Measurements from ENCODE around the gene FAM162A.

Gene FAM162A

GRCh38 chr3:122421836-122422235 lies 37.9 kb downstream of the FAM162A start:
- H4K20me1 ChIP-seq (ENCODE audit: insufficient read depth, low read length) = no peaks in the 10 kb centered on the region
- no peak overlapping the region for H3K27ac ChIP-seq (ENCODE audit: low read depth, low read length, poor library complexity, severe bottlenecking)
- H3K4me3 ChIP-seq (ENCODE audit: low read depth, low read length, poor library complexity, severe bottlenecking) = no peak overlapping the region
- no peaks in the 10 kb centered on the region for H3K9me3 ChIP-seq (ENCODE audit: low read length)
- H2AFZ ChIP-seq (ENCODE audit: low read length) = no peak overlapping the region
- H3K9ac ChIP-seq (ENCODE audit: low read length) = no peak overlapping the region
- H3K27me3 ChIP-seq (ENCODE audit: insufficient read depth, low read length) = no peaks in the 10 kb centered on the region
- H3K36me3 ChIP-seq (ENCODE audit: insufficient read depth, low read length) = peaks cover 61% of the 10 kb centered on the region
- H3K4me2 ChIP-seq (ENCODE audit: low read length) = no peak overlapping the region
- no peaks in the 10 kb centered on the region for H3K9me2 ChIP-seq (ENCODE audit: low read depth, low read length)
- H3K79me2 ChIP-seq (ENCODE audit: insufficient read depth, low read length) = no peaks in the 10 kb centered on the region; the same call in 1 of the 2 replicates
- TF ChIP-seq EZH2 (IDR thresholded peaks at IDR 0.05; ENCODE audit: borderline replicate concordance, low read length) = no peak
- TF ChIP-seq CTCF (IDR thresholded peaks at IDR 0.05; ENCODE audit: low read length) = no peak
- no peaks in the 10 kb centered on the region for H3F3A ChIP-seq (ENCODE audit: insufficient read depth, low read length)
- peaks cover 10% of the 10 kb centered on the region for H3K4me1 ChIP-seq (ENCODE audit: insufficient read depth, low read length, severe bottlenecking)

GRCh38 chr3:122427857-122428471 lies 44.0 kb downstream of the FAM162A start:
- no peaks in the 10 kb centered on the region for H3F3A ChIP-seq (ENCODE audit: insufficient read depth, low read length)
- H2AFZ ChIP-seq (ENCODE audit: low read length) = no peak overlapping the region
- no peaks in the 10 kb centered on the region for H4K20me1 ChIP-seq (ENCODE audit: insufficient read depth, low read length)
- no peak overlapping the region for H3K4me3 ChIP-seq (ENCODE audit: low read depth, low read length, poor library complexity, severe bottlenecking)
- no peaks in the 10 kb centered on the region for H3K9me2 ChIP-seq (ENCODE audit: low read depth, low read length)
- no peaks in the 10 kb centered on the region for H3K4me1 ChIP-seq (ENCODE audit: insufficient read depth, low read length, severe bottlenecking)
- no peak for TF ChIP-seq CTCF (IDR thresholded peaks at IDR 0.05; ENCODE audit: low read length)
- TF ChIP-seq EZH2 (IDR thresholded peaks at IDR 0.05; ENCODE audit: borderline replicate concordance, low read length) = no peak
- peaks cover 84% of the 10 kb centered on the region for H3K36me3 ChIP-seq (ENCODE audit: insufficient read depth, low read length)
- H3K9ac ChIP-seq (ENCODE audit: low read length) = no peak overlapping the region
- H3K4me2 ChIP-seq (ENCODE audit: low read length) = no peak overlapping the region
- no peaks in the 10 kb centered on the region for H3K27me3 ChIP-seq (ENCODE audit: insufficient read depth, low read length)
- no peak overlapping the region for H3K27ac ChIP-seq (ENCODE audit: low read depth, low read length, poor library complexity, severe bottlenecking)
- H3K9me3 ChIP-seq (ENCODE audit: low read length) = no peaks in the 10 kb centered on the region
- no peaks in the 10 kb centered on the region for H3K79me2 ChIP-seq (ENCODE audit: insufficient read depth, low read length)

GRCh38 chr3:122430371-122430770 lies 46.4 kb downstream of the FAM162A start:
- no peaks in the 10 kb centered on the region for H3K4me1 ChIP-seq (ENCODE audit: insufficient read depth, low read length, severe bottlenecking)
- no peaks in the 10 kb centered on the region for H3K9me2 ChIP-seq (ENCODE audit: low read depth, low read length)
- no peaks in the 10 kb centered on the region for H3F3A ChIP-seq (ENCODE audit: insufficient read depth, low read length)
- TF ChIP-seq CTCF (IDR thresholded peaks at IDR 0.05; ENCODE audit: low read length) = no peak
- no peak for TF ChIP-seq EZH2 (IDR thresholded peaks at IDR 0.05; ENCODE audit: borderline replicate concordance, low read length)
- no peaks in the 10 kb centered on the region for H3K27me3 ChIP-seq (ENCODE audit: insufficient read depth, low read length)
- no peak overlapping the region for H3K27ac ChIP-seq (ENCODE audit: low read depth, low read length, poor library complexity, severe bottlenecking)
- no peak overlapping the region for H2AFZ ChIP-seq (ENCODE audit: low read length)
- H3K79me2 ChIP-seq (ENCODE audit: insufficient read depth, low read length) = no peaks in the 10 kb centered on the region
- no peaks in the 10 kb centered on the region for H3K9me3 ChIP-seq (ENCODE audit: low read length)
- H3K36me3 ChIP-seq (ENCODE audit: insufficient read depth, low read length) = peaks cover 80% of the 10 kb centered on the region
- no peak overlapping the region for H3K4me2 ChIP-seq (ENCODE audit: low read length)
- no peak overlapping the region for H3K9ac ChIP-seq (ENCODE audit: low read length)
- H4K20me1 ChIP-seq (ENCODE audit: insufficient read depth, low read length) = no peaks in the 10 kb centered on the region
- no peak overlapping the region for H3K4me3 ChIP-seq (ENCODE audit: low read depth, low read length, poor library complexity, severe bottlenecking)

Measured in OCI-LY1 (cell line).